ENCODE measurements around the gene CEP112. TPM values are rescaled to one million over a fixed set of nuclear protein-coding genes. Genes with fewer than 3 reads are reported as not detected.

The CEP112 gene
- total RNA-seq, 1 experiment from 2014 or later = 5.4 TPM

DNA sequence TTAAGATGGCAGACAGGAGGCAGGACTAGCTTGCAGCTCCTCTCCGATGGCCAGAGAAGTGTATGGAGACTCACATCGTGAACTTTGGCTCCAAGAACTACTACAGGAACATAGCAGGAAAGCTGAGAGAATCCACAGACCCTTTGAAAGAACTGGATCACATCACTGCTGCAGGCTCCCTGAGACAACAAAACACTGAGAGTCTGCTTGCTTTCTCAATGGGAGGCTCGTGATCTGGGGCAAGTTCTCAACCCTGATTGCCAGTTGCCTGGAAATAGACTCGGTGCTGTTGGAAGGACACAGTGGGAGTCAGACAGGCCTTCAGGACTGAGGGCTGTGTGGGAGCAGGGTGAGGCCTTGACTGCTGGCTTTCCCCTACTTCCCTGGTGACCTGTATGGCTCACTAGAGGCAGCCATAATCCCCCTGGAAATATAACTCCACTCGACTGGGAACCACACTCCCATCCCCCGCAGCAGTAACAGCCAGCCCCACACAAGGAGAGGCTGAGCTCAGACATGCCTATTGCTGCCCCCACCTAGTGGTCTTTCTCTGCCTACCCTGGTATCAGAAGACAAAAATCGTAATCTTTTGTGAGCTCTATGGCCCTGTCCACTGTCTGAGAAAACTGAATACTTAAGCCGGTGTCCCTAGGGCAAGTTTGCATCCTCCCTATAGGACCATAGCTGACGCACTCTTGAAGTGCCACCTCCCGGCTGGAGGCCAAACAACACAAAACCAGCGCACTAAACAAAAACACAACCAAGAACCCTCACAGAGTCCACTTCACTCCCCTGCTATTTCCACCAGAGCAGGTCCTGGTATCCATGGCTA, 238.4 kb downstream of the CEP112 start:
- H3K4me1 Mint-ChIP-seq (ENCODE audit: low read depth, unreplicated experiment) = no peaks in the 10 kb centered on the region
- no peak overlapping the region for H3K4me3 Mint-ChIP-seq (ENCODE audit: low read depth, unreplicated experiment)
- H3K36me3 Mint-ChIP-seq (ENCODE audit: insufficient read depth, unreplicated experiment) = no peaks in the 10 kb centered on the region
- intact Hi-C loops (cut with micrococcal nuclease; ENCODE audit: unreplicated experiment) = no loop called here
- no peak overlapping the region for H3K27ac Mint-ChIP-seq (ENCODE audit: unreplicated experiment)
- no peaks in the 10 kb centered on the region for H3K9me3 Mint-ChIP-seq (ENCODE audit: low read depth, unreplicated experiment)
- no TSS peak for BruUV-seq (replicated peaks)
- H3K27me3 Mint-ChIP-seq (ENCODE audit: unreplicated experiment) = no peaks in the 10 kb centered on the region
- CTCF ChIA-PET = no interaction called here
- DNase-seq = no peak
- TF ChIP-seq, protein P1, sequence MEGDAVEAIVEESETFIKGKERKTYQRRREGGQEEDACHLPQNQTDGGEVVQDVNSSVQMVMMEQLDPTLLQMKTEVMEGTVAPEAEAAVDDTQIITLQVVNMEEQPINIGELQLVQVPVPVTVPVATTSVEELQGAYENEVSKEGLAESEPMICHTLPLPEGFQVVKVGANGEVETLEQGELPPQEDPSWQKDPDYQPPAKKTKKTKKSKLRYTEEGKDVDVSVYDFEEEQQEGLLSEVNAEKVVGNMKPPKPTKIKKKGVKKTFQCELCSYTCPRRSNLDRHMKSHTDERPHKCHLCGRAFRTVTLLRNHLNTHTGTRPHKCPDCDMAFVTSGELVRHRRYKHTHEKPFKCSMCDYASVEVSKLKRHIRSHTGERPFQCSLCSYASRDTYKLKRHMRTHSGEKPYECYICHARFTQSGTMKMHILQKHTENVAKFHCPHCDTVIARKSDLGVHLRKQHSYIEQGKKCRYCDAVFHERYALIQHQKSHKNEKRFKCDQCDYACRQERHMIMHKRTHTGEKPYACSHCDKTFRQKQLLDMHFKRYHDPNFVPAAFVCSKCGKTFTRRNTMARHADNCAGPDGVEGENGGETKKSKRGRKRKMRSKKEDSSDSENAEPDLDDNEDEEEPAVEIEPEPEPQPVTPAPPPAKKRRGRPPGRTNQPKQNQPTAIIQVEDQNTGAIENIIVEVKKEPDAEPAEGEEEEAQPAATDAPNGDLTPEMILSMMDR (IDR thresholded peaks at IDR 0.05; ENCODE audit: unreplicated experiment) = no peak

DNA sequence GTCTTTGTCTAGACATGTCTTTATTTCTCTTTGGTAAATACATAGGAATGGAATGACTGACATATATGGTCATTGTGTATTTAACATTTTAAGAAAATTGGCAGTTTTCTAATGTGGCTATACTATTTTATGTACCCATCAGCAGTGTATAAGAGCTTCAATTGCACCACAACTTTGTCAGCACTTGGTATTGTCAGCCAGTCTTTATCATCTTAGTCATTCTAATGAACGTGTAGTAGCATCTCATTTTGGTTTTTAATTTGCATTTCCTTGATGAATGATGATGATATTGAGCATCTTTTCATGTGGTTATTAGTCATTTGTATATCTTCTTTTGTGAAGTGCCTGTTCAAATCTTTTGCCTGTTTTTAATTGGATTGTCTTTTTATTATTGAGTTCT, 239.3 kb downstream of the CEP112 start:
- Mint-ChIP-seq H3K4me1 (ENCODE audit: low read depth, unreplicated experiment) (no peaks in the 10 kb centered on the region), H3K27ac (ENCODE audit: unreplicated experiment) (no peak overlapping the region), H3K36me3 (ENCODE audit: insufficient read depth, unreplicated experiment) (no peaks in the 10 kb centered on the region), H3K9me3 (ENCODE audit: low read depth, unreplicated experiment) (no peaks in the 10 kb centered on the region), H3K27me3 (ENCODE audit: unreplicated experiment) (no peaks in the 10 kb centered on the region), H3K4me3 (ENCODE audit: low read depth, unreplicated experiment) (no peak overlapping the region)
- DNase-seq = no peak
- no TSS peak for BruUV-seq (replicated peaks)
- TF ChIP-seq, protein P1 (IDR thresholded peaks at IDR 0.05; ENCODE audit: unreplicated experiment) = no peak
- intact Hi-C loops (cut with micrococcal nuclease; ENCODE audit: unreplicated experiment) = no loop called here
- CTCF ChIA-PET = interaction anchor here (0.5 kb wide), 1 partner anchor 42 kb away, joined by 3 read pairs; no protein-coding TSS in a partner anchor

DNA sequence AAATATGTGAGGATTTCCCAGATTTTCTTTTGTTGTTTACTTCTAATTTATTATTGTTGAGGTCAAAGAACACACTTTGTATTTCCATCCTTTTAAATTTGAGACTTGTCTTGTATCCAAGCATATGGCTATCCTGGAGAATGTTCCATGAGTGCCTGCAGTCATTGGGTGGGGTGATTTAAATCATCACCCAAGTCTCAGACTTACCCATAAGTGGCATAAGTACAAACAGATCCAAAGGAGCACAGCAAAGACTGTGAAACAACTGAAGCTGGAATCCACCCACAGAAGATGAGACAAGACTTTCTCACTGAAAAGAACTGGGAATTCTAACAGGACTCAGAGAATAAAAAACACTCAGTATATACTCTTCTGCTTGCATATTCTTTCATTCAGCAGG, 239.9 kb downstream of the CEP112 start:
- Mint-ChIP-seq H3K27me3 (ENCODE audit: unreplicated experiment) (no peaks in the 10 kb centered on the region), H3K9me3 (ENCODE audit: low read depth, unreplicated experiment) (no peaks in the 10 kb centered on the region), H3K4me1 (ENCODE audit: low read depth, unreplicated experiment) (no peaks in the 10 kb centered on the region), H3K4me3 (ENCODE audit: low read depth, unreplicated experiment) (no peak overlapping the region), H3K36me3 (ENCODE audit: insufficient read depth, unreplicated experiment) (no peaks in the 10 kb centered on the region), H3K27ac (ENCODE audit: unreplicated experiment) (no peak overlapping the region)
- TF ChIP-seq, protein P1 (IDR thresholded peaks at IDR 0.05; ENCODE audit: unreplicated experiment) = no peak
- BruUV-seq (replicated peaks) = no TSS peak
- CTCF ChIA-PET = no interaction called here
- intact Hi-C loops (cut with micrococcal nuclease; ENCODE audit: unreplicated experiment) = no loop called here
- DNase-seq = no peak

DNA sequence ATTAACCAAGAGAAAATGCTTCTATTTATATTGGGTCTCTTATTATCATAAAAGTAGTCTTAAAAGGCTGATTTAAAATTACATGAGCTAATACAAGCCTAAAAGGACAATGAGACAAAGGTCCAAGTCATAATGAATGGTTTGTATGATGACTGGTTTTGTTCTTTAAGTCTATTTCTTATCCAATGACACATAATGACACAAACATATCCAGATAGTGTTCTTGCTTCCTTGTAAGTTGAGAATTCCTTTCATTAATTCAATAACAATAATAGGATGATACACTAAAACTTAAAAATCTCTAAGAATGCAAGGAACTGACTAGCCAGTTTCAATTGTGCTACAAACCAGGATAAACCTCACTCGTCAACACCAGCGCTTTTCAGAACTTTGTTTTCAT, 244.1 kb downstream of the CEP112 start:
- Mint-ChIP-seq H3K4me3 (ENCODE audit: low read depth, unreplicated experiment) (no peak overlapping the region), H3K36me3 (ENCODE audit: insufficient read depth, unreplicated experiment) (no peaks in the 10 kb centered on the region), H3K27ac (ENCODE audit: unreplicated experiment) (no peak overlapping the region), H3K9me3 (ENCODE audit: low read depth, unreplicated experiment) (no peaks in the 10 kb centered on the region), H3K4me1 (ENCODE audit: low read depth, unreplicated experiment) (no peaks in the 10 kb centered on the region), H3K27me3 (ENCODE audit: unreplicated experiment) (no peaks in the 10 kb centered on the region)
- TF ChIP-seq, protein P1 (IDR thresholded peaks at IDR 0.05; ENCODE audit: unreplicated experiment) = no peak
- CTCF ChIA-PET = no interaction called here
- intact Hi-C loops (cut with micrococcal nuclease; ENCODE audit: unreplicated experiment) = no loop called here
- no peak for DNase-seq
- no TSS peak for BruUV-seq (replicated peaks)

Measured in Calu3 (cell line).